HG02642 (cell line): Measurements from ENCODE around the gene SH3BP4.

Experiments used
- ATAC-seq: cut with Tn5 transposase; IDR thresholded peaks from one replicate; pipeline ENCODE4 v1.9.1; 2021; ENCODE audit warnings: mild to moderate bottlenecking; ENCODE audit not compliant: unreplicated experiment, poor library complexity

SH3BP4 gene

GRCh38 chr2:234995332-234996068, 43.7 kb downstream of the SH3BP4 start:
- no peak for ATAC-seq

GRCh38 chr2:234996069-234996940, 44.5 kb downstream of the SH3BP4 start:
- ATAC-seq, result no peak

GRCh38 chr2:234996941-234997270, 45.1 kb downstream of the SH3BP4 start:
- ATAC-seq, result no peak

DNA sequence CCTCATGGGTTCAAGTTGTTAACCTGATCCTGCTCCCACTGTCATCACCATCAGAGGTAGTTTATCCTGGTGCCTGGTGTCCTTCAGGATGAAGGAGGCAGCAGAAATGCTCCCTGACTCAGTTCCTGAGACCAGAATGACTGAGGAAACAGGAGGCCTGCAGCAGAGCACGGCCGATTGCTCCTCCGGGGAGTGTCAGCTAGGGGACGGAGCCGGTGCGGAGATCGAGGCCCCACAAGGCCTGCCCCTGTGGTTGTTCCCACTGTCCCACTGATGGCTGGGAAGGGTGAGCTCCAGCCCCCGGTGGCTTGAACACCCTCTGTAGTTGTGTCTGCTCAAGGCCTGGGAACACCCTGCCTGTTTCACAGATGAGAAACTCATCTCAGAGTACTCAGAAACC, 45.6 kb downstream of the SH3BP4 start:
- ATAC-seq, result no peak

DNA sequence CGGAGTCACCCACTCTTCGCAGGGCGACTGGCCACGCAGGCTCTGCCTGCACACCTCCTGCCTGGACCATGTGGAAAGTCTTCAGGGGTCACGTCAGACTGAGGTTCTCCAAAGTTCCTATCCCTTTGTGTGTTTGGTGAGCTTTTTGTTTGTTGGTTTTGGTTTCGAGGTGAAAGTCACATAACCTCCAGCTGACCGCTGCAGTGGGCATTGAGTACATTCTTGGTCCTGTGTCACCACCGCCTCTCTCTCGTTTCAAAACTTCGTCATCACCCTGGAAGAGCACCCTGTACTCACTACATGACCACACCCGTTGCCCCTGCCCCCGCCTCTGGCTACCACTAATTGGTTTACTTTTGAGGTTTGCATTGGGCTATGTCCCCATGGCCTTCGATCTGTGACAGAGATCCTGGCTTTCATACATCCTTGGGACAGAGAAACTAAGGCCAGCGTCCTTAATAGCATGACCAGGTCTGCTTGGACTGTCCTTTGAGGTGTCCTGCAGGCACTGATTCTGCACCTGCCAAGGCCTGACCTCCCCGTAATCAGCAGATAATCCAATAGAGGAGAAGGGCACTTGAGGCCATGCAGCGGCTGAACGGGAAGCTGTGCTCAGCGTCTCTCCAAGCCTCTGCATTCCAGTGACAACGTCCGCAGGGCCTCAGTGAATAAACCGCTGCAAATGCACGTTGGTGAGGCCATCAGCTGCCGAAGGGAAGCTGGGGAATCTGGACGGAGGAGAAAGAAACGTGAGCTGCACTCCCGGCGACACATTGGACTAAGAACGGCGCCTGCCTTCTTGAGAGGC, 46.8 kb downstream of the SH3BP4 start:
- ATAC-seq, result no peak

- no peak for ATAC-seq
Observed at GRCh38 chr2:234999740-235000425, 48.1 kb downstream of the SH3BP4 start.

GRCh38 chr2:235000426-235001236, 48.8 kb downstream of the SH3BP4 start:
- no peak for ATAC-seq

DNA sequence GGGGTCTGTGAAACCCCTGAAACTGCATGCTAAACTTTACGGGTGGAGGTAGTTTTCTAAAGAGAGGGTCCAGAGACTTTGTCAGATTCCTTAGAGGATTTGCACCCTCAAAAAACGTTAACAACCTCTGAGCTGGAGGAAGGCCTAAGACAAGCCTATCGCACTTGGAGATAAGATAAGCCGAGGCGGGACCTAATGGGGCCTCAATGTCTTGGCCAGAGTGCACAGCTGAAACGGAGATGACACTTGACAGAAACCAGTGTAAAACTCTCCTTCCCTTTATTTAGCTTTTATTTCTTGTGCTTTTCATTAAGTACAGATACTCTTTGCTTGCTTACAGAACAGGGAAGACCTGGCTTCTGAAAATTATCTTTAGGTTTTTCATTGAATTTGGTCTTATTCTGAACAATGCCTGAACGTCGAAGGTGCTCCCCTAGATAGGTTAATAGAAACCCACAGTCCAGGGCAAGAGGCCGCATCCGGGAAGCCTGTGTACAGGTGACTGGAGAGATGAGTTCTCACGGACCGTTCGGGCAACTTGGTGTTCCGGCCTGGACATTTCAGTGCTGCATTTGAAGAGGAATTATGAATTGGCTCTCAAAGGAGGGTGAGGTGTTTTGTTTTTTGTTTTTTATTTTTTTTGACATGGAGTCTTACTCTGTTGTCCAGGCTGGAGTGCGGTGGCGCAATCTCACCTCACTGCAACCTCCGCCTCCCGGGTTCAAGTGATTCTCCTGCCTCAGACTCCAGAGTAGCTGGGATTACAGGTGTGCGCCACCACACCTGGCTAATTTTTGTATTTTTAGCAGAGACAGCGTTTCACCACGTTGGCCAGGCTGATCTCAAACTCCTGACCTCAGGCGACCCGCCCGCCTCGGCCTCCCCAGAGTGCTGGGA, 49.7 kb downstream of the SH3BP4 start:
- no peak for ATAC-seq

DNA sequence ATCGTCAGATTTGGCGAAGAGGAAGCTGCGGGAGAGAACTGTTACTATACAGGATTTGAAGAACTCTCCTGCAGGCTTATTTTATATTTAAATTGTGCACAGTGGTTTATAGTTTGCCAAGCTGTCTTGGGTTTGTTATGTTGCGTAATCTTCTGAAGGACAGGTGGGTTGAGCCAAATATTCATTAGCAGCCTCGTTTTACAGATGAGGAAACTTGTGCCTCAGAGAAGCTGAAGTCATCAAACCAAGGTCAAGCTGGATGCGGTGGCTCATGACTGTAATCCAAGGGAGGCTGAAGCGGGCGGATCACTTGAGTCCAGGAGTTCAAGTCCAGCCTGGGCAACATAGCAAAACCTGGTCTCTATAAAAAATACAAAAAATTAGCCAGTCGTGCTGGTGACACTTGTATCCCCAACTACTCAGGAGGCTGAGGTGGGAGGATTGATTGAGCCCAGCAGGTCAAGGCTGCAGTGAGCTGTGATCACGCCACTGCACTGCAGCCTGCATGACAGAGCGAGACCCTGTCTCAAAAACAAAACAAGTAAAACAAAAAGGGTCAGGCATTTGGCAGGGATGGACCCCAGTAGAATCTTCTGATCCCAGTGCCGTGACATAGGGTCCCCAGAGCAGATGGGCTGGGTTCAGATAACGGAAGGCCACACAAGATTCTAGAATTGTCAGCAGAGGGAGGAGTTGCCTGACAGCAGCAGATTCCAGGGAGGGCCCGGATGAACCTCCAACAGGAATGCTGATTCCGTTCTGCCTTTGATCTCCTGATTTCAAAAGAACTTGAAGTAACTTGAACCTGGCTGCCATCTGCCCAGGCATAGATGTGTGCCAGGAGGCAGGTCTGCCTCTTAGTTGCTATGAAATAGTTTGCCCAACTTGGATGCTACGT, 50.6 kb downstream of the SH3BP4 start:
- no peak for ATAC-seq

GRCh38 chr2:235003096-235003775, 51.4 kb downstream of the SH3BP4 start:
- ATAC-seq, result no peak

- no peak for ATAC-seq
Observed at GRCh38 chr2:235004329-235004903, 52.6 kb downstream of the SH3BP4 start.

GRCh38 chr2:235005023-235005422, 53.2 kb downstream of the SH3BP4 start:
- ATAC-seq, result no peak

DNA sequence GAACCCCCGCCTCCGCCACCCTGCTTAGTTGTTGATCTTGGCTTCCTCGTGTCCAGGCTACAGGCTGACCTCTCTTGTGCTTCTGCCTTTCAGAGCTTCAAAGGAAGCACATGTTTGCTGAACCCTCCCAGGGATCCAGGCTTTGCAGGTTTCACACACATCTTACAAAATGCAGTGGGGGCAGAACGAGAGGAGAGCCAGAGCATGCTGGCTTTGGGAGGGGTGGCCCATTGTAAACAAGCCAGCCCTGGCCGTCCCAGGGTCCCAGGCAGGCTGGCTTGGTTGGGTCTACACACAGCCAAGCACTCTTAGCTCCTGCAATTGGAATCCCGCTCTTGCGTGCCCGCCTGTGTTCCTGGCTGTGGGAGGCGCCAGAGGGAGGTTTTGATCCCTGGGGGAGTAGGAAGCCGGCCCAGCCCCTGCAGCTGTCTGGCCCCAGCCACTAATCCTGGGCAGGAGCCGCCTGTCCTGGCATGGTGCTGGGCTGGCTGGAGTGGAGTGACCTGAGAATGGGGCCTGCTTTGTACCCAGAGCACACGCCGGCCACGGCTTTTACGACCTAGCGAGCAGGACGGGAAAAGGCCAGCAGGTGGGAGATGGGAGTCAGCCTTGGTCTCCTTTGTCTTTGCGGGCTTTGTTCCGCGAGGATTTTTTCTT, 53.9 kb downstream of the SH3BP4 start:
- no peak for ATAC-seq

DNA sequence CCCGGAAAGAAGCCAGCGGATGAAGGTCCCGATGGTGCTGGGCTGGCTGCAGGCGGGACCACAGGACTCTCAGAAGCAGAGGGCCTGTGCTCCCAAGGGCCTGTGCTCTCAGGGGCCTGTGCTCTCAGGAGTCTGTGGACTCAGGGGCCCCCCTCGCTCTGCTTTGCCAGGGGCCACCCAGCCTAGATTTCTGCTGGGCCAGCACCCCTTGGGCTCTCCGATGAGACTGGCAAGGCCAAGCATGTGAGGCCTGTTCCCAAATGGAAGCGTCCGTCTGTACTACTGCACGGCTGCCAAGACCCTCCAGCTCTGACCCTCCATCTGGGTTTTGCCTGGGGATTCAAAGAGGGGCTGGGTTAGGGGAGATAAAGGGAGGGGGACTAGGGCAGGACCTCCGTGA, 54.6 kb downstream of the SH3BP4 start:
- no peak for ATAC-seq

- no peak for ATAC-seq
Observed at GRCh38 chr2:235006986-235007385, 55.2 kb downstream of the SH3BP4 start.
